Osteoblast (primary cell): ENCODE measurements around the gene SUMO3. TPM values are rescaled to one million over a fixed set of nuclear protein-coding genes. Genes with fewer than 3 reads are reported as not detected.
A peak's percentile ranks its signal among the peaks of the same experiment; 100 is the strongest.

ENCODE experiments used
- DNase-seq: peaks from one replicate; pipeline ENCODE4 v3.0.0; 2011; ENCODE audit warnings: low spot score, mixed read lengths; ENCODE audit not compliant: insufficient read length; ENCODE audit errors: missing footprints
- H2AFZ ChIP-seq: 2 replicates; pipeline ENCODE4 v1.6.0; 2011; ENCODE audit warnings: mild to moderate bottlenecking, low read length
- H3K27ac ChIP-seq: 2 replicates; pipeline ENCODE4 v1.5.1; 2011; ENCODE audit warnings: mild to moderate bottlenecking, low read depth, low read length, moderate library complexity
- H3K27me3 ChIP-seq: 2 replicates; pipeline ENCODE4 v1.6.0; 2012; ENCODE audit warnings: mild to moderate bottlenecking, control low read depth, inconsistent platforms, low read length, moderate library complexity; ENCODE audit not compliant: insufficient read depth
- H3K36me3 ChIP-seq: 2 replicates; pipeline ENCODE4 v1.5.1; 2011; ENCODE audit warnings: mild to moderate bottlenecking, low read length, control low read depth, moderate library complexity; ENCODE audit not compliant: insufficient read depth
- H3K4me1 ChIP-seq: 2 replicates; pipeline ENCODE4 v1.5.1; 2011; ENCODE audit warnings: mild to moderate bottlenecking, low read length, control low read depth, moderate library complexity; ENCODE audit not compliant: insufficient read depth
- H3K4me2 ChIP-seq: 2 replicates; pipeline ENCODE4 v1.6.0; 2011; ENCODE audit warnings: mild to moderate bottlenecking, low read length; ENCODE audit not compliant: insufficient read depth
- H3K4me3 ChIP-seq: fragments of 200-600 bp; sonication (generic); 3 replicates; pipeline ENCODE4 v1.5.1; 2012; ENCODE audit warnings: mild to moderate bottlenecking, low read length, inconsistent platforms; ENCODE audit not compliant: insufficient read depth
- H3K79me2 ChIP-seq: 2 replicates; pipeline ENCODE4 v1.6.0; 2012; ENCODE audit warnings: mild to moderate bottlenecking, low read length, control low read depth, inconsistent platforms; ENCODE audit not compliant: insufficient read depth
- H3K9me3 ChIP-seq: 2 replicates; pipeline ENCODE4 v1.5.1; 2011; ENCODE audit warnings: low read depth, low read length, control low read depth
- H4K20me1 ChIP-seq: 2 replicates; pipeline ENCODE4 v1.6.0; 2012; ENCODE audit warnings: mild to moderate bottlenecking, low read length, control low read depth; ENCODE audit not compliant: insufficient read depth
- CTCF ChIP-seq: IDR thresholded peaks from 2 replicates; pipeline ENCODE4 v1.5.1; 2011; ENCODE audit warnings: mild to moderate bottlenecking, low read depth, low read length, moderate library complexity; ENCODE audit errors: extremely low read depth
- total RNA-seq: library from RNA; depleted of rRNA; stranded (reverse); fragments of >200 nt; gene quantifications from 2 replicates; pipeline ENCODE4 v1.2.3, GENCODE V29; 2012

Gene SUMO3
- total RNA-seq, 1 donor, result 80.7 TPM

GRCh38 chr21:44762221-44763049, 55.4 kb downstream of the SUMO3 start:
- no peak for TF ChIP-seq CTCF
- no peaks in the 10 kb centered on the region for H3K79me2 ChIP-seq
- H3K27me3 ChIP-seq, result no peaks in the 10 kb centered on the region
- H3K4me1 ChIP-seq, result peaks cover 8% of the 10 kb centered on the region
- no peak overlapping the region for H3K27ac ChIP-seq
- no peak overlapping the region for H2AFZ ChIP-seq
- DNase-seq, result no peak
- H3K4me3 ChIP-seq, result no peak overlapping the region
- H3K9me3 ChIP-seq, result no peaks in the 10 kb centered on the region
- H3K36me3 ChIP-seq, result no peaks in the 10 kb centered on the region
- H3K4me2 ChIP-seq, result no peak overlapping the region
- no peaks in the 10 kb centered on the region for H4K20me1 ChIP-seq

GRCh38 chr21:44761747-44762208, 56.1 kb downstream of the SUMO3 start:
- no peaks in the 10 kb centered on the region for H3K9me3 ChIP-seq
- no peaks in the 10 kb centered on the region for H3K27me3 ChIP-seq
- H3K79me2 ChIP-seq, result no peaks in the 10 kb centered on the region
- peaks cover 8% of the 10 kb centered on the region for H3K4me1 ChIP-seq
- TF ChIP-seq CTCF, result no peak
- no peaks in the 10 kb centered on the region for H3K36me3 ChIP-seq
- peak; percentile 74 for DNase-seq
- no peak overlapping the region for H3K4me2 ChIP-seq
- H2AFZ ChIP-seq, result no peak overlapping the region
- H4K20me1 ChIP-seq, result no peaks in the 10 kb centered on the region
- H3K4me3 ChIP-seq, result no peak overlapping the region
- no peak overlapping the region for H3K27ac ChIP-seq

GRCh38 chr21:44761011-44761729, 56.7 kb downstream of the SUMO3 start:
- Histone ChIP-seq H3K36me3 (no peaks in the 10 kb centered on the region), H3K27ac (no peak overlapping the region), H2AFZ (no peak overlapping the region), H3K4me3 (no peak overlapping the region), H3K9me3 (no peaks in the 10 kb centered on the region), H3K4me2 (no peak overlapping the region), H4K20me1 (no peaks in the 10 kb centered on the region), H3K79me2 (no peaks in the 10 kb centered on the region), H3K27me3 (no peaks in the 10 kb centered on the region), H3K4me1 (peaks cover 8% of the 10 kb centered on the region)
- TF ChIP-seq CTCF, result no peak
- peak; percentile 80 for DNase-seq

- no peak for TF ChIP-seq CTCF
- no peaks in the 10 kb centered on the region for H3K9me3 ChIP-seq
- H4K20me1 ChIP-seq, result no peaks in the 10 kb centered on the region
- H3K4me3 ChIP-seq, result no peak overlapping the region
- H3K27me3 ChIP-seq, result no peaks in the 10 kb centered on the region
- H3K79me2 ChIP-seq, result no peaks in the 10 kb centered on the region
- H2AFZ ChIP-seq, result no peak overlapping the region
- H3K4me1 ChIP-seq, result peaks cover under 1% of the 10 kb centered on the region
- no peaks in the 10 kb centered on the region for H3K36me3 ChIP-seq
- H3K27ac ChIP-seq, result no peak overlapping the region
- no peak for DNase-seq
- H3K4me2 ChIP-seq, result no peak overlapping the region
Measured at GRCh38 chr21:44760376-44760775, 57.5 kb downstream of the SUMO3 start.
